HepG2 (cell line): ENCODE measurements around the gene TMEM200B. TPM values are rescaled to one million over a fixed set of nuclear protein-coding genes. Genes with fewer than 3 reads are reported as not detected.
A peak's percentile ranks its signal among the peaks of the same experiment; 100 is the strongest.

ENCODE experiments used
- ATAC-seq: fragments of 200-7000 bp; cut with Tn5 transposase; 3 replicates; pipeline ENCODE4 v1.9.1; 2020; ENCODE audit warnings: mild to moderate bottlenecking, moderate library complexity
- BruUV-seq: library from RNA; stranded (reverse); fragments of 400-500 nt; replicated peaks from 2 replicates; lab custom pipeline; 2021; lab: Mats Ljungman, UMichigan
- CTCF ChIA-PET: fragments of 300-600 bp; formaldehyde crosslinking; extraction: SDS; loops from one replicate; lab custom pipeline; 2021; ENCODE audit warnings: low total read pairs, inconsistent platforms, low intra/inter-chr PET ratio; lab: Yijun Ruan, JAX
- POLR2A ChIA-PET: fragments of 350-600 bp; sonication (Branson Sonifier 250); formaldehyde crosslinking; loops from one replicate; lab custom pipeline; 2020; ENCODE audit warnings: antibody characterized with exemption, inconsistent platforms; lab: Yijun Ruan, JAX
- DNase-seq: peaks from one replicate; pipeline ENCODE4 v3.0.0-alpha.2; 2015; ENCODE audit warnings: low spot score
- FAIRE-seq: peaks from 3 replicates; lab custom pipeline; 2011; peaks lifted over from hg19 to GRCh38; lab: Jason Lieb, UNC
- H2AFZ ChIP-seq: one replicate; pipeline ENCODE4 v1.6.1; 2011; ENCODE audit warnings: low read length, inconsistent platforms
- H3K27ac ChIP-seq: fragments of 300-600 bp; 3 replicates; pipeline ENCODE4 v1.8.0; 2011; ENCODE audit warnings: mixed run types, mild to moderate bottlenecking, mixed read lengths, low read length, inconsistent platforms; ENCODE audit not compliant: insufficient read depth; ENCODE audit errors: extremely low read length
- H3K27me3 ChIP-seq, 2 experiments: fragments of 200-600 bp in 1 of 2; 2 replicates in 1 of 2; 3 replicates in 1 of 2; pipeline versions ENCODE4 v1.6.0 to v1.8.0; 2011; ENCODE audit warnings: low read length in 2 of 2, mild to moderate bottlenecking in 2 of 2, moderate library complexity in 2 of 2, inconsistent platforms in 1 of 2; ENCODE audit not compliant: insufficient read depth in 2 of 2, control insufficient read depth in 1 of 2
- H3K36me3 ChIP-seq, 2 experiments: fragments of 200-600 bp in 1 of 2; replicated peaks in 1 of 2; 2 replicates in 1 of 2; 3 replicates in 1 of 2; pipeline versions ENCODE4 v1.5.1 to v1.8.0; 2011; ENCODE audit warnings: low read length in 2 of 2, inconsistent platforms in 1 of 2; ENCODE audit not compliant: insufficient read depth in 2 of 2, control insufficient read depth in 1 of 2
- H3K4me1 ChIP-seq: 2 replicates; pipeline ENCODE4 v1.5.1; 2012; ENCODE audit warnings: low read length, inconsistent platforms; ENCODE audit not compliant: insufficient read depth
- H3K4me2 ChIP-seq: 2 replicates; pipeline ENCODE4 v1.6.0; 2011; ENCODE audit warnings: low read depth, low read length, inconsistent platforms
- H3K4me3 ChIP-seq, 3 experiments: fragments of 200-600 bp in 1 of 3; sonication (generic), shearing (Covaris generic) in 1 of 3; replicated peaks in 1 of 3; 2 replicates each; pipeline ENCODE4 v1.5.1; 2011 to 2016; ENCODE audit warnings: low read length in 3 of 3, inconsistent platforms in 2 of 3, low read depth in 2 of 3, mild to moderate bottlenecking in 2 of 3, control low read depth in 1 of 3, mixed read lengths in 1 of 3; ENCODE audit not compliant: insufficient read depth in 1 of 3
- H3K79me2 ChIP-seq: one replicate; pipeline ENCODE4 v1.6.1; 2011; ENCODE audit warnings: low read length, inconsistent platforms; ENCODE audit not compliant: insufficient read depth
- H3K9ac ChIP-seq: 2 replicates; pipeline ENCODE4 v1.6.0; 2011; ENCODE audit warnings: mild to moderate bottlenecking, low read depth, low read length, inconsistent platforms; ENCODE audit not compliant: insufficient read depth
- H3K9me3 ChIP-seq: 2 replicates; pipeline ENCODE4 v1.5.1; 2012; ENCODE audit warnings: mild to moderate bottlenecking, low read length
- H4K20me1 ChIP-seq: 2 replicates; pipeline ENCODE4 v1.6.0; 2011; ENCODE audit warnings: inconsistent platforms, mild to moderate bottlenecking, low read length, moderate library complexity; ENCODE audit not compliant: insufficient read depth
- ATF5 ChIP-seq: sonication (generic); formaldehyde crosslinking; IDR thresholded peaks from 2 replicates; pipeline ENCODE4 v1.4.0; 2020; ENCODE audit warnings: mild to moderate bottlenecking, low read depth, missing genetic modification reagents
- KDM4B ChIP-seq: sonication (generic); formaldehyde crosslinking; IDR thresholded peaks from 2 replicates; pipeline ENCODE4 v1.4.0; 2020; ENCODE audit warnings: missing genetic modification reagents
- MTA1 ChIP-seq: sonication (generic); formaldehyde crosslinking; IDR thresholded peaks from 2 replicates; pipeline ENCODE4 v1.4.0; 2020; ENCODE audit warnings: missing genetic modification reagents, mild to moderate bottlenecking, borderline replicate concordance
- NKX3-1 ChIP-seq: sonication (generic); formaldehyde crosslinking; IDR thresholded peaks from 2 replicates; pipeline ENCODE4 v1.5.0; 2020; ENCODE audit warnings: missing genetic modification reagents
- SMARCE1 ChIP-seq: fragments of 450-650 bp; IDR thresholded peaks from 2 replicates; pipeline ENCODE4 v1.6.1; 2017; ENCODE audit warnings: borderline replicate concordance
- WIZ ChIP-seq: sonication (generic); formaldehyde crosslinking; IDR thresholded peaks from 2 replicates; pipeline ENCODE4 v1.5.1; 2020; ENCODE audit warnings: mild to moderate bottlenecking, missing genetic modification reagents
- ZBTB49 ChIP-seq: sonication (generic); formaldehyde crosslinking; IDR thresholded peaks from 2 replicates; pipeline ENCODE4 v1.4.0; 2020; ENCODE audit warnings: missing genetic modification reagents, borderline replicate concordance
- ZNF160 ChIP-seq: sonication (generic); formaldehyde crosslinking; IDR thresholded peaks from 2 replicates; pipeline ENCODE4 v1.8.0; 2022; ENCODE audit warnings: mild to moderate bottlenecking, inconsistent platforms, missing genetic modification reagents
- ZNF616 ChIP-seq: sonication (generic); formaldehyde crosslinking; IDR thresholded peaks from 2 replicates; pipeline ENCODE4 v1.5.0; 2020; ENCODE audit warnings: low read depth, mild to moderate bottlenecking, missing genetic modification reagents
- WGBS: methylation state at CpG from one replicate; pipeline ENCODE4 v1.1.6; 2017; ENCODE audit warnings: low lambda C conversion rate; 5-methylcytosine and 5-hydroxymethylcytosine counted together
- in situ Hi-C: cut with HindIII; loops from 2 replicates; pipeline ENCODE4 v1.10.0; 2017; ENCODE audit warnings: low pct_unique_long_range_greater_than_20kb; ENCODE audit not compliant: extremely low pct_ligation_motif_present
- intact Hi-C: fragments of 100-400 bp; cut with micrococcal nuclease; formaldehyde crosslinking; loops from one replicate; pipeline ENCODE4 v1.10.0; 2022; ENCODE audit not compliant: unreplicated experiment
- polyA plus RNA-seq, 8 experiments: library from polyadenylated mRNA; depleted of rRNA in 3 of 8; stranded (reverse) in 7 of 8; unstranded in 1 of 8; fragments of >200 nt; fragmentation: Illumina TruSeq in 4 of 8; extraction: Trizol in 4 of 8; gene quantifications; 2 replicates each; pipeline versions ENCODE4 v1.2.1 to v1.2.3, GENCODE V29; 2011 to 2016; ENCODE audit warnings: low read depth in 4 of 8, missing spikeins in 1 of 8, mixed read lengths in 1 of 8; ENCODE audit not compliant: insufficient read depth in 1 of 8
- total RNA-seq, 5 experiments: library from RNA; depleted of rRNA; stranded (reverse); fragments of >200 nt; fragmentation: Illumina TruSeq; extraction: Trizol; gene quantifications; 2 replicates each; pipeline ENCODE4 v1.2.3, GENCODE V29; 2016; ENCODE audit warnings: low read depth in 1 of 5
- TF ChIP-seq, protein P1 (sequence below): sonication (generic); formaldehyde crosslinking; IDR thresholded peaks from 2 replicates; pipeline ENCODE4 v1.4.0; 2020; ENCODE audit warnings: missing genetic modification reagents
- TF ChIP-seq, protein P2 (sequence below): sonication (generic); formaldehyde crosslinking; IDR thresholded peaks from 2 replicates; pipeline ENCODE4 v1.5.0; 2020; ENCODE audit warnings: mild to moderate bottlenecking, missing genetic modification reagents

The TMEM200B gene
- total and polyA plus RNA-seq, 2 of the 13 experiments (the other 11 are each of a cell fraction or from before 2014, with no cell fraction given), result 1.1 to 1.4 TPM

DNA sequence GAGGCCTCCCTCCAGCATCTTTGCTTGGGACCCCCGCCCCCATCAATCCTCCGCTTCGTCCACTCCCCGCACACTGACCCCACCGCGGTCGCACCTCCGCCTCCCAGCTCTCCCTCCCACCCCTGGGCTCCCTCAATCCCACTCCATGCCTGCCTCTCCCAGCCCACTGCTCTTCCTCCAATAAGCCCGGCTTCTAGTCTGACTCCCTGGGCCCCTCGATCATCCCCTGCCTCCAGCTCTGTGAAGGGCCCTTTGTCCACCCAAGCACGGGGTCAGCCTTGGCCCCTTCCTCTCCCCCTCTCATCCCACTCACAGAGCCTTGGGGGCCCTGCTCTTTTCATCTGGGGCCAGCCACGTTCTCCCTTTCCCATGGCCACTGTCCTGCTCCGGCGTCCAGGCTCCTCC lies 1.5 kb upstream of the TMEM200B start:
- no peaks in the 10 kb centered on the region for H3K79me2 ChIP-seq
- no peaks in the 10 kb centered on the region for H3K9me3 ChIP-seq
- ChIA-PET CTCF (no interaction called here), POLR2A (interaction anchor here (1.1 to 2.5 kb wide), 7 partner anchors 9 to 61 kb away, joined by 3 to 24 read pairs (median 5); partner anchors contain the start of gene SRSF4)
- H3K27me3 ChIP-seq, result peaks cover 2 to 11% of the 10 kb centered on the region in 2 experiments; a peak in 2 of 5 replicates
- H2AFZ ChIP-seq, result no peak overlapping the region
- intact Hi-C loops, result loop anchor here (10.0 kb wide), 1 partner anchor 240 kb away; no protein-coding TSS in a partner anchor
- peak overlapping the region; percentile 96 for H3K4me2 ChIP-seq
- in situ Hi-C loops, result loop anchor here (10.0 kb wide), 1 partner anchor 240 kb away; no protein-coding TSS in a partner anchor
- DNase-seq, result no peak
- no peak overlapping the region for H3K27ac ChIP-seq
- FAIRE-seq, result no peak
- H4K20me1 ChIP-seq, result no peaks in the 10 kb centered on the region
- H3K9ac ChIP-seq, result peak overlapping the region; percentile 75; the same call in 1 of the 2 replicates
- no peaks in the 10 kb centered on the region for H3K36me3 ChIP-seq
- peaks cover 22% of the 10 kb centered on the region for H3K4me1 ChIP-seq
- ATAC-seq, result peak; percentile 7
- WGBS, result 19% methylated on average over 14 of the region's 14 CpGs
- peak overlapping the region; percentile 76 to 89 (median 85) for H3K4me3 ChIP-seq
- BruUV-seq, result no TSS peak
- TF ChIP-seq WIZ (CRISPR knock-in tag) (no peak), ZNF616 (CRISPR knock-in tag) (no peak), SMARCE1 (no peak), NKX3-1 (no peak), ZBTB49 (CRISPR knock-in tag) (no peak), MTA1 (0 out of 2 replicates have a peak, but pooled peaks have one; percentile 8), KDM4B (CRISPR knock-in tag) (no peak), ZNF160 (CRISPR knock-in tag) (no peak), ATF5 (CRISPR knock-in tag) (no peak)
- TF ChIP-seq, protein P1, sequence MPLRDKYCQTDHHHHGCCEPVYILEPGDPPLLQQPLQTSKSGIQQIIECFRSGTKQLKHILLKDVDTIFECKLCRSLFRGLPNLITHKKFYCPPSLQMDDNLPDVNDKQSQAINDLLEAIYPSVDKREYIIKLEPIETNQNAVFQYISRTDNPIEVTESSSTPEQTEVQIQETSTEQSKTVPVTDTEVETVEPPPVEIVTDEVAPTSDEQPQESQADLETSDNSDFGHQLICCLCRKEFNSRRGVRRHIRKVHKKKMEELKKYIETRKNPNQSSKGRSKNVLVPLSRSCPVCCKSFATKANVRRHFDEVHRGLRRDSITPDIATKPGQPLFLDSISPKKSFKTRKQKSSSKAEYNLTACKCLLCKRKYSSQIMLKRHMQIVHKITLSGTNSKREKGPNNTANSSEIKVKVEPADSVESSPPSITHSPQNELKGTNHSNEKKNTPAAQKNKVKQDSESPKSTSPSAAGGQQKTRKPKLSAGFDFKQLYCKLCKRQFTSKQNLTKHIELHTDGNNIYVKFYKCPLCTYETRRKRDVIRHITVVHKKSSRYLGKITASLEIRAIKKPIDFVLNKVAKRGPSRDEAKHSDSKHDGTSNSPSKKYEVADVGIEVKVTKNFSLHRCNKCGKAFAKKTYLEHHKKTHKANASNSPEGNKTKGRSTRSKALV (CRISPR knock-in tag), result no peak
- TF ChIP-seq, protein P2, sequence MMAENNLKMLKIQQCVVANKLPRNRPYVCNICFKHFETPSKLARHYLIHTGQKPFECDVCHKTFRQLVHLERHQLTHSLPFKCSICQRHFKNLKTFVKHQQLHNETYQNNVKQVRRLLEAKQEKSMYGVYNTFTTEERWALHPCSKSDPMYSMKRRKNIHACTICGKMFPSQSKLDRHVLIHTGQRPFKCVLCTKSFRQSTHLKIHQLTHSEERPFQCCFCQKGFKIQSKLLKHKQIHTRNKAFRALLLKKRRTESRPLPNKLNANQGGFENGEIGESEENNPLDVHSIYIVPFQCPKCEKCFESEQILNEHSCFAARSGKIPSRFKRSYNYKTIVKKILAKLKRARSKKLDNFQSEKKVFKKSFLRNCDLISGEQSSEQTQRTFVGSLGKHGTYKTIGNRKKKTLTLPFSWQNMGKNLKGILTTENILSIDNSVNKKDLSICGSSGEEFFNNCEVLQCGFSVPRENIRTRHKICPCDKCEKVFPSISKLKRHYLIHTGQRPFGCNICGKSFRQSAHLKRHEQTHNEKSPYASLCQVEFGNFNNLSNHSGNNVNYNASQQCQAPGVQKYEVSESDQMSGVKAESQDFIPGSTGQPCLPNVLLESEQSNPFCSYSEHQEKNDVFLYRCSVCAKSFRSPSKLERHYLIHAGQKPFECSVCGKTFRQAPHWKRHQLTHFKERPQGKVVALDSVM (CRISPR knock-in tag), result 0 out of 2 replicates have a peak, but pooled peaks have one; percentile 6
